Measurements from ENCODE around the gene STOML1. TPM values are rescaled to one million over a fixed set of nuclear protein-coding genes. Genes with fewer than 3 reads are reported as not detected.

Gene STOML1
- total RNA-seq (10 to 100 TPM in 3 of 5 experiments, 1 to 10 TPM in 2; 7.5 to 14.5 (median 12.3) TPM), polyA plus RNA-seq (10 to 100 TPM; 18.7 to 21.3 TPM), total RNA-seq (9.2 reads per million, percentile 34 among the genes with 10 or more reads in this experiment)

GRCh38 chr15:73991726-73992593 is at the start of gene STOML1:
Gene STOML1, minus strand, starts transcription at chr15:73992295. Its CDS starts 72 bp downstream, at chr15:73992223.
- peak within 1 kb of the TSS; percentile 90 for H3K27ac ChIP-seq (ENCODE audit: low read depth, low read length)
- Mint-ChIP-seq H3K9me3 (no peaks in the 10 kb centered on the region), H3K4me1 (peaks cover 28 to 62% (median 49%) of the 10 kb centered on the region in 7 donors), H3K4me3 (peak within 1 kb of the TSS; percentile 82 to 100 (median 98)), H3K27ac (peak within 1 kb of the TSS; percentile 72 to 99 (median 87)), H3K36me3 (peaks cover 0 to 13% (median 4%) of the 10 kb centered on the region in 5 donors), H3K27me3 (no peaks in the 10 kb centered on the region)
- ATAC-seq (peak; percentile 91), DNase-seq (peak; percentile 85 to 99 (median 91))
- no peaks in the 10 kb centered on the region for H3K27me3 ChIP-seq (ENCODE audit: control insufficient read depth in 2 of 2, insufficient read depth in 2 of 2, low read length in 2 of 2)
- ChIA-PET POLR2A (interaction anchor here (0.6 to 4.4 kb wide), 7 partner anchors 11 to 1909 kb away, joined by 3 to 62 read pairs (median 3); no protein-coding TSS in a partner anchor), CTCF (interaction anchor here (0.9 to 1.2 kb wide), 3 partner anchors 15 to 56 kb away, joined by 3 read pairs; no protein-coding TSS in a partner anchor)
- intact Hi-C loops (cut with micrococcal nuclease) = loop anchor here (1.0 to 10.0 kb wide), 14 partner anchors 19 to 1460 kb away; partner anchors contain the start of genes ARID3B (in 2 of the 2), CLK3 (in 2 of the 2), NPTN (in 2 of the 2) and ADPGK (in 1 of the 2)
- H3K36me3 ChIP-seq (ENCODE audit: control insufficient read depth in 2 of 3, insufficient read depth in 3 of 3, low read length in 3 of 3) = peaks cover 0 to 26% (median 0%) of the 10 kb centered on the region in 3 experiments
- H3K9me3 ChIP-seq (ENCODE audit: control insufficient read depth in 2 of 3, low read length in 3 of 3) = no peaks in the 10 kb centered on the region
- H3K4me1 ChIP-seq (ENCODE audit: control insufficient read depth in 2 of 2, insufficient read depth in 2 of 2, low read length in 2 of 2) = peaks cover 33 to 35% of the 10 kb centered on the region in 2 donors
- H3K4me3 ChIP-seq (ENCODE audit: low read length) = peak within 1 kb of the TSS; percentile 68

- Histone ChIP-seq H3K9me3 (ENCODE audit: control insufficient read depth in 2 of 3, low read length in 3 of 3) (no peaks in the 10 kb centered on the region), H3K36me3 (ENCODE audit: control insufficient read depth in 2 of 3, insufficient read depth in 3 of 3, low read length in 3 of 3) (peaks cover 0 to 67% (median 7%) of the 10 kb centered on the region in 3 experiments), H3K4me1 (ENCODE audit: control insufficient read depth in 2 of 2, insufficient read depth in 2 of 2, low read length in 2 of 2) (no peaks in the 10 kb centered on the region), H3K4me3 (ENCODE audit: low read length) (no peak overlapping the region), H3K27ac (ENCODE audit: low read depth, low read length) (no peak overlapping the region), H3K27me3 (ENCODE audit: control insufficient read depth in 2 of 2, insufficient read depth in 2 of 2, low read length in 2 of 2) (no peaks in the 10 kb centered on the region)
- DNase-seq (no peak), ATAC-seq (no peak)
- intact Hi-C loops (cut with micrococcal nuclease) = no loop called here
- no peaks in the 10 kb centered on the region for H3K27me3 Mint-ChIP-seq
- ChIA-PET CTCF (interaction anchor here (3.4 kb wide), 1 partner anchor 8 kb away, joined by 14 read pairs; no protein-coding TSS in a partner anchor), POLR2A (no interaction called here)
- no peaks in the 10 kb centered on the region for H3K9me3 Mint-ChIP-seq
- peaks cover 0 to 3% (median 0%) of the 10 kb centered on the region in 7 donors for H3K4me1 Mint-ChIP-seq
- peak overlapping the region in 2 of 9 donors; percentile 20 to 43 for H3K27ac Mint-ChIP-seq
- H3K36me3 Mint-ChIP-seq = peaks cover 0 to 20% (median 15%) of the 10 kb centered on the region in 5 donors
- H3K4me3 Mint-ChIP-seq = no peak overlapping the region
Observed at GRCh38 chr15:74041311-74041756, 49.2 kb upstream of the STOML1 start.

- ChIA-PET POLR2A (no interaction called here), CTCF (interaction anchor here (3.4 to 4.0 kb wide), 2 partner anchors 9 to 67 kb away, joined by 14 to 37 read pairs; no protein-coding TSS in a partner anchor)
- peaks cover 0 to 2% (median 0%) of the 10 kb centered on the region in 7 donors for H3K4me1 Mint-ChIP-seq
- no peaks in the 10 kb centered on the region for H3K9me3 Mint-ChIP-seq
- H3K27me3 ChIP-seq (ENCODE audit: control insufficient read depth in 2 of 2, insufficient read depth in 2 of 2, low read length in 2 of 2) = no peaks in the 10 kb centered on the region
- intact Hi-C loops (cut with micrococcal nuclease) = no loop called here
- H3K4me1 ChIP-seq (ENCODE audit: control insufficient read depth in 2 of 2, insufficient read depth in 2 of 2, low read length in 2 of 2) = no peaks in the 10 kb centered on the region
- ATAC-seq (no peak), DNase-seq (no peak)
- H3K4me3 ChIP-seq (ENCODE audit: low read length) = no peak overlapping the region
- no peaks in the 10 kb centered on the region for H3K27me3 Mint-ChIP-seq
- H3K9me3 ChIP-seq (ENCODE audit: control insufficient read depth in 2 of 3, low read length in 3 of 3) = no peaks in the 10 kb centered on the region
- no peak overlapping the region for H3K27ac ChIP-seq (ENCODE audit: low read depth, low read length)
- H3K27ac Mint-ChIP-seq = peak overlapping the region in 3 of 9 donors; percentile 13 to 73 (median 71)
- H3K4me3 Mint-ChIP-seq = no peak overlapping the region
- peaks cover 0 to 22% (median 17%) of the 10 kb centered on the region in 5 donors for H3K36me3 Mint-ChIP-seq
- peaks cover 0 to 70% (median 7%) of the 10 kb centered on the region in 3 experiments for H3K36me3 ChIP-seq (ENCODE audit: control insufficient read depth in 2 of 3, insufficient read depth in 3 of 3, low read length in 3 of 3)
Observed at GRCh38 chr15:74040109-74040850, 48.2 kb upstream of the STOML1 start.

- Histone ChIP-seq H3K27me3 (ENCODE audit: control insufficient read depth in 2 of 2, insufficient read depth in 2 of 2, low read length in 2 of 2) (no peaks in the 10 kb centered on the region), H3K9me3 (ENCODE audit: control insufficient read depth in 2 of 3, low read length in 3 of 3) (no peaks in the 10 kb centered on the region), H3K4me3 (ENCODE audit: low read length) (no peak overlapping the region), H3K27ac (ENCODE audit: low read depth, low read length) (no peak overlapping the region), H3K4me1 (ENCODE audit: control insufficient read depth in 2 of 2, insufficient read depth in 2 of 2, low read length in 2 of 2) (no peaks in the 10 kb centered on the region), H3K36me3 (ENCODE audit: control insufficient read depth in 2 of 3, insufficient read depth in 3 of 3, low read length in 3 of 3) (peaks cover 0 to 71% (median 7%) of the 10 kb centered on the region in 3 experiments)
- POLR2A ChIA-PET = no interaction called here
- Mint-ChIP-seq H3K36me3 (peaks cover 0 to 23% (median 17%) of the 10 kb centered on the region in 5 donors), H3K4me3 (no peak overlapping the region), H3K27ac (peak overlapping the region in 3 of 9 donors; percentile 34 to 68 (median 67)), H3K9me3 (no peaks in the 10 kb centered on the region), H3K4me1 (peaks cover 0 to 2% (median 0%) of the 10 kb centered on the region in 7 donors), H3K27me3 (no peaks in the 10 kb centered on the region)
- ATAC-seq = no peak
- no peak for DNase-seq
- intact Hi-C loops (cut with micrococcal nuclease) = no loop called here
- CTCF ChIA-PET = interaction anchor here (3.4 to 4.0 kb wide), 2 partner anchors 9 to 67 kb away, joined by 14 to 37 read pairs; no protein-coding TSS in a partner anchor
Observed at GRCh38 chr15:74039656-74040010, 47.5 kb upstream of the STOML1 start.

- Histone ChIP-seq H3K36me3 (ENCODE audit: control insufficient read depth in 2 of 3, insufficient read depth in 3 of 3, low read length in 3 of 3) (peaks cover 0 to 71% (median 7%) of the 10 kb centered on the region in 3 experiments), H3K4me1 (ENCODE audit: control insufficient read depth in 2 of 2, insufficient read depth in 2 of 2, low read length in 2 of 2) (no peaks in the 10 kb centered on the region), H3K27ac (ENCODE audit: low read depth, low read length) (no peak overlapping the region), H3K9me3 (ENCODE audit: control insufficient read depth in 2 of 3, low read length in 3 of 3) (no peaks in the 10 kb centered on the region), H3K27me3 (ENCODE audit: control insufficient read depth in 2 of 2, insufficient read depth in 2 of 2, low read length in 2 of 2) (no peaks in the 10 kb centered on the region), H3K4me3 (ENCODE audit: low read length) (no peak overlapping the region)
- intact Hi-C loops (cut with micrococcal nuclease) = no loop called here
- peaks cover 0 to 26% (median 21%) of the 10 kb centered on the region in 5 donors for H3K36me3 Mint-ChIP-seq
- H3K27me3 Mint-ChIP-seq = no peaks in the 10 kb centered on the region
- H3K4me1 Mint-ChIP-seq = peaks cover 0 to 2% (median 0%) of the 10 kb centered on the region in 7 donors
- no peaks in the 10 kb centered on the region for H3K9me3 Mint-ChIP-seq
- CTCF ChIA-PET = interaction anchor here (3.4 to 4.0 kb wide), 2 partner anchors 10 to 66 kb away, joined by 14 to 37 read pairs; no protein-coding TSS in a partner anchor
- POLR2A ChIA-PET = no interaction called here
- H3K4me3 Mint-ChIP-seq = no peak overlapping the region
- no peak for DNase-seq
- no peak for ATAC-seq
- peak overlapping the region in 7 of 9 donors; percentile 1 to 67 (median 41) for H3K27ac Mint-ChIP-seq
Observed at GRCh38 chr15:74038707-74039655, 46.9 kb upstream of the STOML1 start.
